SK-N-MC (cell line): Measurements from ENCODE around the gene S1PR5.

ENCODE experiments used
- EZH2 ChIP-seq: fragments of 200-600 bp; sonication (generic); IDR thresholded peaks from one replicate; pipeline ENCODE4 v1.6.1; 2017; ENCODE audit warnings: antibody characterized with exemption
- FOXP2 ChIP-seq: optimal IDR thresholded peaks from 2 replicates; pipeline ENCODE3; 2011; ENCODE audit warnings: mild to moderate bottlenecking, moderate library complexity; ENCODE audit not compliant: insufficient read depth; ENCODE audit errors: extremely low read length, control extremely low read depth
- POLR2AphosphoS5 ChIP-seq: IDR thresholded peaks from 2 replicates; pipeline ENCODE4 v1.6.1; 2012; ENCODE audit warnings: mild to moderate bottlenecking, low read depth, low read length, borderline replicate concordance

- TF ChIP-seq EZH2 (no peak), POLR2AphosphoS5 (no peak), FOXP2 (no peak)
Observed at GRCh38 chr19:10508707-10509106, 8.5 kb downstream of the S1PR5 start.
